Skin of body (tissue), 2 donors: ENCODE results near the gene GAB1. TPM values are rescaled to one million over a fixed set of nuclear protein-coding genes. Genes with fewer than 3 reads are reported as not detected.

Experiments used
- DNase-seq: peaks from one replicate; lab custom pipeline; 2025; lab: John Stamatoyannopoulos, UW
- total RNA-seq: library from RNA; depleted of rRNA; stranded (reverse); fragments of >200 nt; gene quantifications from one replicate; pipeline ENCODE4 v1.2.3, GENCODE V29; 2014

Gene GAB1
- total RNA-seq, 1 donor from 2014 or later = 51.5 TPM

DNA sequence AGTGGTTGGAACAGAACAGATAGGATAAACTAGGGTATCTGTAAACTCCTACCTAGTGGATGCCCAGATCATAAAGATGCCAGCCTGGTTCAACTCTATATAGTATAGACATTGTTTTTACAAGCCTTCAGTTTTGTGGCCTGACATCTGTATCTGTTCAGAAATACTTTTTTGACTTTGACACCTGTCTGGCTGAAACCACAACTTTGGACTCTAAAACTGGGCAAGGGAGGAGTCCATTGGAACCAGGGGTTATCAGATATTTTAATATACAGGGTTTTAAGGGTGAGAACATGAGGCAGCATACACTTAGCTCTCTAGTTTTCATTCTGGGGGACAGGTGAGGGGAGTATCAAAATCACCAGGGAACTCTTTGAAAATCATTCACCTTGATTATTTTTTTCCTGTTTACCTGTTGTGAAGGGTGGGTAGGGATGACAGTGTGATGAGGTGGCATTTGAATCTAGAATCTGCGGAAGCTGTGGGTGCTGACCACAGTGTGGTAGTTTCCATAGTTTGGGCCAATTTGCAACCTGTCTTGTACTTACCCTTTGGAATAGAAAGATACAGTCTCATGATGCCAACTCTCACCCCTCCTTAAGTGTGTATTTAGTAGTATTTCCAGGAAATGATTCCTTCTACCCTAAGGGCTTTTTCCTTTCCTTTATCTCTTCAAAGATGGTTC is 20.6 kb downstream of the GAB1 start:
- DNase-seq = no peak

DNA sequence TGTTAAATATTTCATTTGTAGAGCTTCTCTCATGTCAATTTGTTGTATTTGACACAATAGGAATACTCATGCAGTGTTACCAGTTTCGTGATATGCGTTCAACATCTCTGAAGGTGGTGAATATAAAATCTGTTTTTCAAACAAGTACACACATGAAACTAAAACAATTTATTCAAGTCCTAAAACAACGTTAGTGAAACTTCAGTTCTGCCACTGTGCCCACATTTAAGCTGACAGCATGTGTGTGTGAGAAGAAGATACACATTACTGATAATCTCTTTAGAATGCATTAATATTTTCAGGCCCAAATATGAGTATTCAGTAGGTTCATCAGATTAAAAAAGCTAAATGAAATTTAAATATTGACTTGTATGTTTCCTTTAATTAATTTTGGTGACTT is 21.7 kb downstream of the GAB1 start:
- no peak for DNase-seq

DNA sequence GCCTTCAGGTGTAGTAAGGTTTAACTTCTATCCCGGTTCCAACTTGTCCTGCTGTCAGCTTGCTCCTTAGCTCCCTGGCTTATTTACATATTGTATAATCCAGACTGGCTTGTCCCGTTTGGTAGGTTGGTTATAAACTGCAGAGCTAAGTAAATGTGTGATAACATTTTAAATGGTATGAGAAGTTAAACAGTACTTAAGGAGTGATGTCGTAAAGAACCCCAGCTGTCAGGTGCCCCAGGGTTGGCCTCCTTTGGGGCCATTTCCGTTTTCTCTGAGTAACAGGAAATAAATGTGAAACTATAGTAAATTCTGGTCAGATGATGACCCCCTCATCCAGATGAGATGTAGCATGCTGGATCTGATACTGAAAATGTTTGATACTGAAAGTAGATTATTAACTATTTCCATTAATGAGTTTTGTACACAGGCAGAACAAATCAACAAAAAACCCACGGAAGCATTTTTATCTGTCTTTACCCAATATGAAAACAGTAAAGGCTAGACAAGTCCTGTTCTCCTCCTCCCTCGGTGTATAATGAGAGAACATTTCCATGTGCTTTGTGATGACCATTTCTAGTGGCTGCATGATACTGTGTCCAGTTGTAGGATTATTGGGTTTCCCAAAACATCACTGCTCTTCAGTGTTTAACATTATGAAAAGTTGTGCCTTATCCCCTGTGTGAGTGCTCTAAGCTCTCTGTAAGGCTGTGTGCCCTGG is 22.4 kb downstream of the GAB1 start:
- DNase-seq = peak; percentile 29

DNA sequence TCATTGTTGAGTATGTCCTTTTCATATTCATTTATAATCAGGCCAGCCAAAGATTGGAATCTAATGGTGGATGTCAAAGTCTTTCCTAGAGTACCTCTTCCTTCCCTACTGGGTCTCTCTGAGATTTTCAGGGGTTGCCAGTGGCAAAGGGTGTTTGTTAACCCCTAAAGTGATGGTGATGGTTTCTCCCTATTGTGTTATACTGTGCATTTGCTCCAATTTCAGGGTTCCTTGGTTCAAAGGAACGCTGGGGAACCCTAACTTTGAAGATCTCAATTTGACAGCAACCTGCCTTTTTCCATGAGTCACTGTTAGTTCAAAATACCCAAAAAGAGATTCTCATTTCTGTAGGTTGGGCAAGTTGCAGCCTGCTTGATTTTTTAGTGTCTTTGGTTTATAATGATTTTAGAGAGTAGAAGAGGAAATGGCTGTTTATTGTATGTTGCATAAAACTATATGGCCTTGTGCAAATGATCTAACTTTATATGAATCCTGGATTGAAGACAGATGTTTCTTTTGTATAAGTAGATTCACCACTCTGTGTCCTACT is 23.0 kb downstream of the GAB1 start:
- DNase-seq = peak; percentile 23

- no peak for DNase-seq
These were observed 24.4 kb downstream of the GAB1 start for GRCh38 chr4:143360838-143361625.

GRCh38 chr4:143362349-143363046 is 25.8 kb downstream of the GAB1 start:
- no peak for DNase-seq

- DNase-seq = no peak
These were observed 26.7 kb downstream of the GAB1 start for GRCh38 chr4:143363332-143363731.

- no peak for DNase-seq
These were observed 27.4 kb downstream of the GAB1 start for GRCh38 chr4:143364063-143364462.

DNA sequence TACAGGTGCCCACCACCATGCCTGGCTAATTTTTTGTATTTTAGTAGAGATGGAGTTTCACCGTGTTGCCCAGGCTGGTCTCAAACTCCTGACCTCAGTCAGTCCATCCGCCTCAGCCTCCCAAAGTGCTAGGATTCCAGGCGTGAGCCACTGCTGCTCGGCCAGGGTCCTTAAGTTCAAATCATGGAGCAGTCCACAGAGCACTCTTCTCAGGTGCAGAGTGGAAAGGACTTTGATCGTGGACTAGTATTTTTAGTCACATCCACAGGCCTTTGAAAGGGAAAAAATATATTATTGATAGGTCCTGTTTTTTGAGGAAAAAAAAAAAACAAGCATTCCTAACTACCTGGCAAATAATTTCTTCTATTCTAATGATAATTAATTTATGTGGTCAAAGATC is 31.2 kb downstream of the GAB1 start:
- no peak for DNase-seq

DNA sequence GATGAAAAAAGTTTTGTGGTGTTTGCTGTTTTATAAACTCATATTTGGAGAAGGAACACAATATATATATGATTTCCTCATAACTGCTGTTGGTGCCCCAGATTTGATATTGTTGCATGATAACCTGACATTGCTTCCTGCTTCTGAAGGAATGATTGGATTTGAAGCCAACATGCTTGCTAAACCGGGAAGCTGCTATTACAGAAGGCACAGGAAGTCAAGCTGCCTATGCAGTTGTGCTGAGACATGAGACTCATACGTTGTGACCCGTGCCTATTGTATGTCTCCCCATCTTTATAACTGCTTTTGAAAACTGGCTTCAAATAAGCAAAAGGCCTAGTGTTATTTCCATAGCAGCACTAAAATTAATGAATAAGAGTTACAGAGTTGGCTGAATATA is 32.9 kb downstream of the GAB1 start:
- DNase-seq = no peak

- DNase-seq = no peak
These were observed 35.6 kb downstream of the GAB1 start for GRCh38 chr4:143372093-143372915.

DNA sequence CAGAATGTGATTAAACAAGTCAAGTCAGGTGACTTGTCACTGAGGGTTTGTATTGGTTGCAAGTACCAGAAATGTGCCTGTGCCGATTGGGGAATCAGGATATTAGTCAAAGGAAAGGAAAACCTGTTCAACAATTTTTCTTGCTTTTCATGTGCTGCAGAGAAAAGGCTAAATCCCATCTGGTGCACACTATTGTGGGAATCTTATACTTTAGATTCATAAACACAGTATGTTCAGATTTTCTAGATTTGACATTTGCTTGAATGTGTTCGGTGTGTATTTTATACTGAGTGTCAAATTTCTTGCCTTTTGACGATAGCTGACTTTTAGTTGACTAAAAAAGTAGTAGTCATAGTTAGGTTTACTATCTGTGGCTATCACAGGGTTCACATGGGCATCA is 37.6 kb downstream of the GAB1 start:
- DNase-seq = no peak

DNA sequence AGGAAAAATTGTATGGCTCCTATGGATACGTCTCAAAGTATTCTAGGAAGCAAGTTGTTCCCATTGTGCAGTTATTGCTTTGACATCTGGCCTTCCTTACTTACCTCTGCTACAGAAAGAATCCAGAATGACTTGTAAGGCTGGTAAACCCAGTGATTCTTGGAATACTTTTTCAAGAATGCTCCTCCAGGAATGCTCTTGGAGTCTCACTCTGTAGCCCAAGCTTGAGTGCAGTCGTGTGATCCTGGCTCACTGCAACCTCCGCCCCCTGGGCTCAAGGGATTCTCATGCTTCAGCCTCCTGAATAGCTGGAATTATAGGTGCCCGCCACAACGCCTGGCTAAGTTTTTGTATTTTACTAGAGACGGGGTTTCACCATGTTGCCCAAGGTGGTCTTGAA is 38.1 kb downstream of the GAB1 start:
- no peak for DNase-seq

- peak; percentile 22 for DNase-seq
These were observed 38.8 kb downstream of the GAB1 start for GRCh38 chr4:143375326-143376073.

GRCh38 chr4:143377611-143378099 is 41.0 kb downstream of the GAB1 start:
- peak; percentile 38 for DNase-seq

GRCh38 chr4:143380629-143381028 is 44.0 kb downstream of the GAB1 start:
- peak; percentile 86 for DNase-seq

- DNase-seq = peak; percentile 92
These were observed 44.8 kb downstream of the GAB1 start for GRCh38 chr4:143381189-143382118.

DNA sequence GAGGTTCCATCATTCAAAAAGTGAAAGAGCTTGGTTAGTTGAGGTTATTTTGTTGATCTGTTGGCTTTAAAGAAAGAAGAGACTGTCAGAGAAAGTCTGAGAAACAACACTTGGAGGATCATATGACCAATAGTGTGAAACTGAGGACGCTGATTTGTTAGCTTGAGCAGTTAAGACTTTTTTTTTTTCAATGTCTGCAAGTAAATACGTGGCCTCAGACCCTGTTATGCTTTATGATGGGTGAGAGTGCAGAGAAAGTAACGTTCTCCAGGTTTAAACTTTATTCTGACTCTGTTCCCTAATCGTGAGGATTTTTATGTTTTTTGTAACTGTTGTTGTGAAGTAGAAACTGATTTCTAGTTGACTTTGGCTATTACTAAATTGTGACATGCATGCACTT is 45.9 kb downstream of the GAB1 start:
- DNase-seq = peak; percentile 54
